ENCODE data around the gene XRCC1.
"Not testable (repeated sequence)": the region's sequence is repeated elsewhere in the genome, so short reads cannot be mapped to it uniquely, and the experiment has no call there.

XRCC1 gene

GRCh38 chr19:43545981-43546380 is 29.3 kb downstream of the XRCC1 start:
- no peak for DNase-seq (ENCODE audit: low read depth)

- DNase-seq (ENCODE audit: low read depth): no peak
Measured at GRCh38 chr19:43545276-43545675, 30.1 kb downstream of the XRCC1 start.

- DNase-seq (ENCODE audit: low read depth): no peak
Measured at GRCh38 chr19:43544077-43544476, 31.2 kb downstream of the XRCC1 start.

- no peak for DNase-seq (ENCODE audit: low read depth)
Measured at GRCh38 chr19:43541920-43542650, 33.2 kb downstream of the XRCC1 start.

GRCh38 chr19:43540381-43540780 is 34.9 kb downstream of the XRCC1 start:
- DNase-seq (ENCODE audit: low read depth): no peak

GRCh38 chr19:43538922-43539321 is 36.4 kb downstream of the XRCC1 start:
- DNase-seq (ENCODE audit: low read depth): no peak

GRCh38 chr19:43534816-43535761 is 40.2 kb downstream of the XRCC1 start:
- DNase-seq (ENCODE audit: low read depth): no peak

- DNase-seq (ENCODE audit: low read depth): no peak
Measured at GRCh38 chr19:43534305-43534815, 41.0 kb downstream of the XRCC1 start.

GRCh38 chr19:43533546-43534304 is 41.6 kb downstream of the XRCC1 start:
- DNase-seq (ENCODE audit: low read depth): peak; percentile 92

GRCh38 chr19:43532962-43533545 is 42.3 kb downstream of the XRCC1 start, which contains the start of gene ZNF575:
Gene ZNF575 (plus strand): TSS chr19:43533188. CDS start chr19:43534423, 1,235 bp downstream.
- DNase-seq (ENCODE audit: low read depth): peak; percentile 86

- DNase-seq (ENCODE audit: low read depth): no peak
Measured at GRCh38 chr19:43532571-43532961, 42.8 kb downstream of the XRCC1 start.

GRCh38 chr19:43527860-43528622 is 47.3 kb downstream of the XRCC1 start:
- no peak for DNase-seq (ENCODE audit: low read depth)

GRCh38 chr19:43526884-43527859 is 48.2 kb downstream of the XRCC1 start, which contains the start of gene ETHE1:
Gene ETHE1 (minus strand): TSS chr19:43527201. CDS start chr19:43527177, 24 bp downstream.
- peak; percentile 66 for DNase-seq (ENCODE audit: low read depth)

- no peak for DNase-seq (ENCODE audit: low read depth)
Measured at GRCh38 chr19:43525836-43526771, 49.2 kb downstream of the XRCC1 start.

- DNase-seq (ENCODE audit: low read depth): no peak
Measured at GRCh38 chr19:43524922-43525835, 50.1 kb downstream of the XRCC1 start.

- DNase-seq (ENCODE audit: low read depth): not testable (repeated sequence)
Measured at GRCh38 chr19:43523696-43524095, 51.6 kb downstream of the XRCC1 start.

- no peak for DNase-seq (ENCODE audit: low read depth)
Measured at GRCh38 chr19:43522929-43523328, 52.4 kb downstream of the XRCC1 start.

All from stimulated activated CD8-positive, alpha-beta memory T cell treated with anti-CD3 and anti-CD28 coated beads, Interleukin-4, amount 100 ng/mL, for 24 hours (primary cell).